ENCODE measurements around the gene ADAMTS7.

DNA sequence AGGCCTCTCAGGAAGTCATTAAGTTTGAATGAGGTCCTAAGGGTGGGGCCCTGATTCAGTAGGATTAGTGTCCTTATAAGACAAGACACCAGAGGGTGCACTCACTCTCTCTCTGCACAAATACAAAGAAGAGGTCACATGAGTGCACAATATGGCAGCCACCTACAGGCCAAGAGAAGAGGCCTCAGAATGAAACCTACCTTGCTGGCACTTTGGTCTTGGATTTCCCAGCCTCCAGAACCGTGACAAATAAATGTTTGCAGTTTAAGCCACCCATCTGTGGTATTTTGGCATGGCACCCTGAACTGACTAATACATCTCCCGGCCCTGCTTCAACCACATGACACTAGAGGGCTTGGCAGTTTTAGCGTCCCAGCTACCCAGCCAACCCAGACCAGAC lies 96.4 kb downstream of the ADAMTS7 start:
- no peak for TF ChIP-seq SIN3A (conservative IDR thresholded peaks at IDR 0.05 in 1 of 2, IDR thresholded peaks at IDR 0.05 in 1 of 2; ENCODE audit: low read depth in 1 of 2, low read length in 2 of 2)
- no peak for TF ChIP-seq JUN (IDR thresholded peaks at IDR 0.05; ENCODE audit: low read depth, low read length)
- TF ChIP-seq CEBPB (IDR thresholded peaks at IDR 0.05; ENCODE audit: low read depth, low read length) = no peak
- TF ChIP-seq, protein P1, sequence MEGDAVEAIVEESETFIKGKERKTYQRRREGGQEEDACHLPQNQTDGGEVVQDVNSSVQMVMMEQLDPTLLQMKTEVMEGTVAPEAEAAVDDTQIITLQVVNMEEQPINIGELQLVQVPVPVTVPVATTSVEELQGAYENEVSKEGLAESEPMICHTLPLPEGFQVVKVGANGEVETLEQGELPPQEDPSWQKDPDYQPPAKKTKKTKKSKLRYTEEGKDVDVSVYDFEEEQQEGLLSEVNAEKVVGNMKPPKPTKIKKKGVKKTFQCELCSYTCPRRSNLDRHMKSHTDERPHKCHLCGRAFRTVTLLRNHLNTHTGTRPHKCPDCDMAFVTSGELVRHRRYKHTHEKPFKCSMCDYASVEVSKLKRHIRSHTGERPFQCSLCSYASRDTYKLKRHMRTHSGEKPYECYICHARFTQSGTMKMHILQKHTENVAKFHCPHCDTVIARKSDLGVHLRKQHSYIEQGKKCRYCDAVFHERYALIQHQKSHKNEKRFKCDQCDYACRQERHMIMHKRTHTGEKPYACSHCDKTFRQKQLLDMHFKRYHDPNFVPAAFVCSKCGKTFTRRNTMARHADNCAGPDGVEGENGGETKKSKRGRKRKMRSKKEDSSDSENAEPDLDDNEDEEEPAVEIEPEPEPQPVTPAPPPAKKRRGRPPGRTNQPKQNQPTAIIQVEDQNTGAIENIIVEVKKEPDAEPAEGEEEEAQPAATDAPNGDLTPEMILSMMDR (IDR thresholded peaks at IDR 0.05; ENCODE audit: control extremely low read depth in 1 of 3, insufficient read depth in 1 of 3, low read depth in 1 of 3, low read length in 3 of 3) = peak in 1 of 3 experiments; percentile 10; a peak in 1 of 4 replicates
- TF ChIP-seq EP300 (IDR thresholded peaks at IDR 0.05; ENCODE audit: borderline replicate concordance in 1 of 2, low read depth in 2 of 2, low read length in 2 of 2) = no peak
- no peak for TF ChIP-seq CBX5 (IDR thresholded peaks at IDR 0.05; ENCODE audit: low read depth, low read length)
- TF ChIP-seq, protein P2, sequence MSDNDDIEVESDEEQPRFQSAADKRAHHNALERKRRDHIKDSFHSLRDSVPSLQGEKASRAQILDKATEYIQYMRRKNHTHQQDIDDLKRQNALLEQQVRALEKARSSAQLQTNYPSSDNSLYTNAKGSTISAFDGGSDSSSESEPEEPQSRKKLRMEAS (IDR thresholded peaks at IDR 0.05) = no peak
- TF ChIP-seq, protein P3, sequence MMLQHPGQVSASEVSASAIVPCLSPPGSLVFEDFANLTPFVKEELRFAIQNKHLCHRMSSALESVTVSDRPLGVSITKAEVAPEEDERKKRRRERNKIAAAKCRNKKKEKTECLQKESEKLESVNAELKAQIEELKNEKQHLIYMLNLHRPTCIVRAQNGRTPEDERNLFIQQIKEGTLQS (IDR thresholded peaks at IDR 0.05; ENCODE audit: insufficient read depth, low read depth, low read length) = no peak
- no peak for TF ChIP-seq RXRA (IDR thresholded peaks at IDR 0.05; ENCODE audit: insufficient read depth, low read depth, low read length)
- no peak for TF ChIP-seq BACH1 (IDR thresholded peaks at IDR 0.05; ENCODE audit: low read length)

Measured in H1 (cell line).